SK-N-MC (cell line): ENCODE results near the gene SCAND1.
"Not testable (repeated sequence)": the region's sequence is repeated elsewhere in the genome, so short reads cannot be mapped to it uniquely, and the experiment has no call there.

ENCODE experiments used
- EZH2 ChIP-seq: fragments of 200-600 bp; sonication (generic); IDR thresholded peaks from one replicate; pipeline ENCODE4 v1.6.1; 2017; ENCODE audit warnings: antibody characterized with exemption
- FOXP2 ChIP-seq: optimal IDR thresholded peaks from 2 replicates; pipeline ENCODE3; 2011; ENCODE audit warnings: mild to moderate bottlenecking, moderate library complexity; ENCODE audit not compliant: insufficient read depth; ENCODE audit errors: extremely low read length, control extremely low read depth
- POLR2AphosphoS5 ChIP-seq: IDR thresholded peaks from 2 replicates; pipeline ENCODE4 v1.6.1; 2012; ENCODE audit warnings: mild to moderate bottlenecking, low read depth, low read length, borderline replicate concordance

GRCh38 chr20:35996492-35996891 lies 42.2 kb upstream of the SCAND1 start:
- not testable (repeated sequence) for TF ChIP-seq POLR2AphosphoS5, EZH2, FOXP2
